Common myeloid progenitor, CD34-positive (primary cell): ENCODE results near the gene MPIG6B.
"Not testable (repeated sequence)": the region's sequence is repeated elsewhere in the genome, so short reads cannot be mapped to it uniquely, and the experiment has no call there.

ENCODE experiments used
- CTCF ChIA-PET: fragments of 350-600 bp; sonication (Branson Sonifier 250); formaldehyde crosslinking; loops from one replicate; lab custom pipeline; 2021; ENCODE audit warnings: antibody characterized with exemption; lab: Charles Lee
- POLR2A ChIA-PET: fragments of 350-600 bp; sonication (Branson Sonifier 250); formaldehyde crosslinking; loops from one replicate; lab custom pipeline; 2021; ENCODE audit warnings: antibody characterized with exemption; lab: Charles Lee
- DNase-seq, 3 donors: peaks; one replicate each; pipeline versions ENCODE4 v3.0.0 to v3.0.0-alpha.2; 2013
- H3K27ac ChIP-seq, 2 experiments: 1 replicate in 1 of 2; 2 replicates in 1 of 2; pipeline ENCODE4 v1.7.0; 2013; ENCODE audit warnings: inconsistent platforms in 2 of 2, low read length in 2 of 2, mild to moderate bottlenecking in 2 of 2, low read depth in 1 of 2, moderate library complexity in 1 of 2; ENCODE audit not compliant: severe bottlenecking in 2 of 2, insufficient read depth in 1 of 2, poor library complexity in 1 of 2
- H3K27me3 ChIP-seq, 5 experiments: replicated peaks in 2 of 5; 1 replicate in 3 of 5; 2 replicates in 2 of 5; pipeline versions ENCODE4 v1.6.1 to v1.7.0; 2013; ENCODE audit warnings: low read length in 4 of 5, mild to moderate bottlenecking in 2 of 5, moderate library complexity in 2 of 5, inconsistent platforms in 1 of 5; ENCODE audit not compliant: insufficient read depth in 5 of 5, control insufficient read depth in 4 of 5
- H3K36me3 ChIP-seq, 4 experiments: 1 replicate in 2 of 4; 2 replicates in 2 of 4; pipeline versions ENCODE4 v1.6.1 to v1.7.0; 2013; ENCODE audit warnings: low read length in 3 of 4, control low read depth in 1 of 4, mild to moderate bottlenecking in 1 of 4; ENCODE audit not compliant: control insufficient read depth in 4 of 4, insufficient read depth in 4 of 4
- H3K4me1 ChIP-seq, 4 experiments: 1 replicate in 3 of 4; 2 replicates in 1 of 4; pipeline versions ENCODE4 v1.6.1 to v1.7.1; 2013; ENCODE audit warnings: low read length in 3 of 4, mild to moderate bottlenecking in 3 of 4, control low read depth in 1 of 4, inconsistent platforms in 1 of 4, moderate library complexity in 1 of 4; ENCODE audit not compliant: control insufficient read depth in 4 of 4, insufficient read depth in 4 of 4; ENCODE audit errors: control extremely low read depth in 1 of 4
- H3K4me3 ChIP-seq, 7 experiments: 1 replicate in 4 of 7; 2 replicates in 3 of 7; pipeline versions ENCODE4 v1.5.1 to v1.7.0; 2013; ENCODE audit warnings: mild to moderate bottlenecking in 7 of 7, low read length in 6 of 7, moderate library complexity in 6 of 7, inconsistent platforms in 2 of 7, low read depth in 2 of 7, control low read depth in 1 of 7; ENCODE audit not compliant: insufficient read depth in 4 of 7, control insufficient read depth in 1 of 7; ENCODE audit errors: extremely low read depth in 1 of 7
- H3K9me3 ChIP-seq, 5 experiments: 1 replicate in 4 of 5; 2 replicates in 1 of 5; pipeline versions ENCODE4 v1.6.1 to v1.7.1; 2013; ENCODE audit warnings: low read length in 4 of 5, mild to moderate bottlenecking in 2 of 5, inconsistent platforms in 1 of 5, low read depth in 1 of 5, moderate library complexity in 1 of 5; ENCODE audit not compliant: control insufficient read depth in 4 of 5, insufficient read depth in 2 of 5; ENCODE audit errors: control extremely low read depth in 1 of 5
- WGBS: methylation state at CpG from one replicate; pipeline ENCODE4 v1.1.5; 2013; ENCODE audit not compliant: insufficient coverage; 5-methylcytosine and 5-hydroxymethylcytosine counted together

The MPIG6B gene

GRCh38 chr6:31706599-31706998, 16.6 kb upstream of the MPIG6B start, which contains the start of gene LY6G6F:
LY6G6F (plus strand) TSS chr6:31706866; CDS start chr6:31706907, 41 bp downstream.
- Histone ChIP-seq H3K27ac (no peak within 1 kb of the TSS), H3K27me3 (no peaks in the 10 kb centered on the region), H3K4me3 (no peak within 1 kb of the TSS), H3K36me3 (no peaks in the 10 kb centered on the region), H3K4me1 (peaks cover 3 to 34% (median 27%) of the 10 kb centered on the region in 4 experiments), H3K9me3 (no peaks in the 10 kb centered on the region)
- 92% methylated on average over 3 of the region's 3 CpGs for WGBS
- ChIA-PET CTCF (interaction anchor here (1.0 kb wide), 1 partner anchor 18 kb away, joined by 5 read pairs; no protein-coding TSS in a partner anchor), POLR2A (interaction anchor here (0.5 kb wide), 1 partner anchor 41 kb away, joined by 3 read pairs; the partner anchor contains the start of gene CSNK2B)
- DNase-seq: no peak

GRCh38 chr6:31707701-31708100, 15.5 kb upstream of the MPIG6B start:
- DNase-seq: no peak
- Histone ChIP-seq H3K4me3 (no peak overlapping the region), H3K27ac (no peak overlapping the region), H3K36me3 (no peaks in the 10 kb centered on the region), H3K9me3 (no peaks in the 10 kb centered on the region), H3K27me3 (no peaks in the 10 kb centered on the region), H3K4me1 (peaks cover 3 to 36% (median 29%) of the 10 kb centered on the region in 4 experiments)
- POLR2A ChIA-PET: no interaction called here
- 93% methylated on average over 10 of the region's 10 CpGs for WGBS
- CTCF ChIA-PET: interaction anchor here (1.4 kb wide), 1 partner anchor 21 kb away, joined by 3 read pairs; no protein-coding TSS in a partner anchor

- no peaks in the 10 kb centered on the region for H3K36me3 ChIP-seq
- H3K9me3 ChIP-seq: no peaks in the 10 kb centered on the region
- POLR2A ChIA-PET: no interaction called here
- no peak overlapping the region for H3K27ac ChIP-seq
- no peak for DNase-seq
- CTCF ChIA-PET: interaction anchor here (0.9 to 1.4 kb wide), 2 partner anchors 21 to 62 kb away, joined by 3 read pairs; no protein-coding TSS in a partner anchor
- no peak overlapping the region for H3K4me3 ChIP-seq
- H3K27me3 ChIP-seq: no peaks in the 10 kb centered on the region
- WGBS: 95% methylated on average over 2 of the region's 3 CpGs
- H3K4me1 ChIP-seq: peaks cover 3 to 36% (median 29%) of the 10 kb centered on the region in 4 experiments
Measured at GRCh38 chr6:31708224-31708623, 14.9 kb upstream of the MPIG6B start.

- H3K9me3 ChIP-seq, H3K27me3 ChIP-seq, H3K4me3 ChIP-seq, POLR2A ChIA-PET, H3K27ac ChIP-seq, H3K36me3 ChIP-seq, DNase-seq: not testable (repeated sequence)
- WGBS: 100% methylated on average over 7 of the region's 11 CpGs
- peaks cover 3 to 40% (median 28%) of the 10 kb centered on the region in 4 experiments for H3K4me1 ChIP-seq
- CTCF ChIA-PET: interaction anchor here (0.6 to 1.4 kb wide), 3 partner anchors 14 to 61 kb away, joined by 3 read pairs; partner anchors contain the start of gene MPIG6B
Measured at GRCh38 chr6:31709157-31709556, 14.0 kb upstream of the MPIG6B start.

GRCh38 chr6:31710523-31711219, 12.5 kb upstream of the MPIG6B start:
- peak overlapping the region in 1 of 2 experiments; percentile 29 for H3K27ac ChIP-seq
- ChIA-PET CTCF (interaction anchor here (0.7 to 7.1 kb wide), 14 partner anchors 8 to 159 kb away, joined by 3 to 136 read pairs (median 6); partner anchors contain the start of genes ABHD16A, DDAH2, LY6G6C and MPIG6B), POLR2A (interaction anchor here (0.6 to 2.8 kb wide), 10 partner anchors 8 to 119 kb away, joined by 3 to 16 read pairs (median 5); partner anchors contain the start of genes ABHD16A, DDAH2, HSPA1B and MPIG6B)
- no peaks in the 10 kb centered on the region for H3K9me3 ChIP-seq
- H3K4me1 ChIP-seq: peaks cover 5 to 52% (median 36%) of the 10 kb centered on the region in 4 experiments
- 73% methylated on average over 4 of the region's 5 CpGs for WGBS
- peak in 1 of 3 donors; percentile 26 for DNase-seq
- H3K36me3 ChIP-seq: no peaks in the 10 kb centered on the region
- no peaks in the 10 kb centered on the region for H3K27me3 ChIP-seq
- peak overlapping the region in 2 of 7 experiments; percentile 36 to 48 for H3K4me3 ChIP-seq

GRCh38 chr6:31711233-31711632, 11.9 kb upstream of the MPIG6B start:
- Histone ChIP-seq H3K27ac (peak overlapping the region in 1 of 2 experiments; percentile 11), H3K36me3 (no peaks in the 10 kb centered on the region), H3K4me3 (peak overlapping the region in 2 of 7 experiments; percentile 36 to 48), H3K9me3 (no peaks in the 10 kb centered on the region), H3K27me3 (no peaks in the 10 kb centered on the region), H3K4me1 (peaks cover 5 to 52% (median 36%) of the 10 kb centered on the region in 4 experiments)
- DNase-seq: peak; percentile 71 to 85 (median 71)
- ChIA-PET POLR2A (interaction anchor here (0.8 to 2.8 kb wide), 11 partner anchors 8 to 119 kb away, joined by 3 to 16 read pairs (median 5); partner anchors contain the start of genes ABHD16A, DDAH2, HSPA1B and MPIG6B), CTCF (interaction anchor here (0.7 to 7.1 kb wide), 16 partner anchors 8 to 160 kb away, joined by 3 to 136 read pairs (median 8); partner anchors contain the start of genes ABHD16A, DDAH2, LY6G6C and MPIG6B)
- 17% methylated on average over 7 of the region's 8 CpGs for WGBS
